Thyroid gland (tissue), 4 donors: ENCODE data around the gene ANXA10. TPM values are rescaled to one million over a fixed set of nuclear protein-coding genes. Genes with fewer than 3 reads are reported as not detected.

Source experiments
- DNase-seq, 2 donors: peaks; one replicate each; pipeline ENCODE4 v3.0.0-alpha.2; 2019
- H3K27ac ChIP-seq, 3 donors: fragments of 200-600 bp; sonication (generic); 1 replicate in 2 of 3; 2 replicates in 1 of 3; pipeline ENCODE4 v1.5.1; 2016 to 2019; ENCODE audit warnings: mild to moderate bottlenecking in 1 of 3, moderate library complexity in 1 of 3
- H3K27me3 ChIP-seq: fragments of 200-600 bp; sonication (generic); one replicate; pipeline ENCODE4 v1.5.1; 2019
- H3K36me3 ChIP-seq, 2 donors: fragments of 200-600 bp; sonication (generic); one replicate each; pipeline ENCODE4 v1.5.1; 2016 to 2019
- H3K4me1 ChIP-seq, 2 donors: fragments of 200-600 bp; sonication (generic); one replicate each; pipeline ENCODE4 v1.5.1; 2017 to 2019
- H3K4me3 ChIP-seq, 3 donors: fragments of 200-600 bp; sonication (generic); replicated peaks in 1 of 3; 1 replicate in 2 of 3; 2 replicates in 1 of 3; pipeline ENCODE4 v1.5.1; 2016; ENCODE audit warnings: mild to moderate bottlenecking in 1 of 3
- H3K9me3 ChIP-seq: fragments of 200-600 bp; sonication (generic); one replicate; pipeline ENCODE4 v1.5.1; 2017
- CTCF ChIP-seq, 6 experiments: fragments of 200-600 bp in 3 of 6; fragments of 450-650 bp in 3 of 6; sonication (generic) in 3 of 6; IDR thresholded peaks; one replicate each; pipeline ENCODE4 v1.5.1; 2016 to 2019; ENCODE audit warnings: antibody characterized with exemption in 6 of 6, mild to moderate bottlenecking in 2 of 6, inconsistent platforms in 1 of 6, moderate library complexity in 1 of 6
- POLR2A ChIP-seq, 2 donors: fragments of 450-650 bp; IDR thresholded peaks; one replicate each; pipeline ENCODE4 v1.6.1; 2017; ENCODE audit warnings: antibody characterized with exemption in 2 of 2, mild to moderate bottlenecking in 2 of 2, moderate library complexity in 1 of 2
- WGBS, 2 donors: methylation state at CpG; one replicate each; pipeline ENCODE4 v1.1.5; 2017; 5-methylcytosine and 5-hydroxymethylcytosine counted together
- intact Hi-C: fragments of 100-400 bp; cut with DNase I; formaldehyde crosslinking; loops from one replicate; pipeline ENCODE4 v1.15.1; 2023
- total RNA-seq, 4 donors: library from RNA; depleted of rRNA; stranded (reverse); fragments of >200 nt; gene quantifications; one replicate each; pipeline ENCODE4 v1.2.3, GENCODE V29; 2016

Gene ANXA10
- total RNA-seq, 4 donors from 2014 or later: not detected

GRCh38 chr4:168164915-168165548, 72.7 kb downstream of the ANXA10 start:
- no peaks in the 10 kb centered on the region for H3K4me1 ChIP-seq
- intact Hi-C loops: no loop called here
- no peaks in the 10 kb centered on the region for H3K36me3 ChIP-seq
- WGBS, 2 donors: 62 to 68% methylated on average over 1 of the region's 1 CpG
- no peaks in the 10 kb centered on the region for H3K9me3 ChIP-seq
- H3K4me3 ChIP-seq: no peak overlapping the region
- no peak overlapping the region for H3K27ac ChIP-seq
- DNase-seq: no peak
- H3K27me3 ChIP-seq: no peaks in the 10 kb centered on the region
- TF ChIP-seq CTCF (IDR thresholded peaks at IDR 0.05): no peak
- no peak for TF ChIP-seq POLR2A (IDR thresholded peaks at IDR 0.05)

GRCh38 chr4:168167714-168168284, 75.5 kb downstream of the ANXA10 start:
- intact Hi-C loops: no loop called here
- TF ChIP-seq CTCF (IDR thresholded peaks at IDR 0.05): no peak
- no peak for TF ChIP-seq POLR2A (IDR thresholded peaks at IDR 0.05)
- Histone ChIP-seq H3K4me1 (no peaks in the 10 kb centered on the region), H3K4me3 (no peak overlapping the region), H3K9me3 (no peaks in the 10 kb centered on the region), H3K36me3 (no peaks in the 10 kb centered on the region), H3K27ac (no peak overlapping the region), H3K27me3 (no peaks in the 10 kb centered on the region)
- WGBS, 2 donors: 36 to 44% methylated on average over 6 of the region's 6 CpGs
- no peak for DNase-seq

GRCh38 chr4:168174308-168174707, 82.0 kb downstream of the ANXA10 start:
- Histone ChIP-seq H3K9me3 (no peaks in the 10 kb centered on the region), H3K4me3 (no peak overlapping the region), H3K36me3 (no peaks in the 10 kb centered on the region), H3K4me1 (no peaks in the 10 kb centered on the region), H3K27me3 (no peaks in the 10 kb centered on the region), H3K27ac (no peak overlapping the region)
- TF ChIP-seq POLR2A (IDR thresholded peaks at IDR 0.05) (no peak), CTCF (IDR thresholded peaks at IDR 0.05) (no peak)
- intact Hi-C loops: no loop called here
- WGBS, 2 donors: 89 to 95% methylated on average over 5 to 6 of the region's 6 CpGs
- DNase-seq: no peak

- no peak for TF ChIP-seq CTCF (IDR thresholded peaks at IDR 0.05)
- no peak for TF ChIP-seq POLR2A (IDR thresholded peaks at IDR 0.05)
- intact Hi-C loops: no loop called here
- H3K9me3 ChIP-seq: no peaks in the 10 kb centered on the region
- no peak overlapping the region for H3K4me3 ChIP-seq
- H3K27me3 ChIP-seq: no peaks in the 10 kb centered on the region
- WGBS, 2 donors: 83 to 93% methylated on average over 5 of the region's 5 CpGs
- no peaks in the 10 kb centered on the region for H3K36me3 ChIP-seq
- no peak for DNase-seq
- H3K27ac ChIP-seq: no peak overlapping the region
- no peaks in the 10 kb centered on the region for H3K4me1 ChIP-seq
Measured at GRCh38 chr4:168177546-168178149, 85.3 kb downstream of the ANXA10 start.
